ENCODE data around the gene IRF4. TPM values are rescaled to one million over a fixed set of nuclear protein-coding genes. Genes with fewer than 3 reads are reported as not detected.
"Not testable (repeated sequence)": the region's sequence is repeated elsewhere in the genome, so short reads cannot be mapped to it uniquely, and the experiment has no call there.

Gene IRF4
- polyA plus RNA-seq, 1 of the 3 experiments (the other 2 are of a cell fraction): not detected

DNA sequence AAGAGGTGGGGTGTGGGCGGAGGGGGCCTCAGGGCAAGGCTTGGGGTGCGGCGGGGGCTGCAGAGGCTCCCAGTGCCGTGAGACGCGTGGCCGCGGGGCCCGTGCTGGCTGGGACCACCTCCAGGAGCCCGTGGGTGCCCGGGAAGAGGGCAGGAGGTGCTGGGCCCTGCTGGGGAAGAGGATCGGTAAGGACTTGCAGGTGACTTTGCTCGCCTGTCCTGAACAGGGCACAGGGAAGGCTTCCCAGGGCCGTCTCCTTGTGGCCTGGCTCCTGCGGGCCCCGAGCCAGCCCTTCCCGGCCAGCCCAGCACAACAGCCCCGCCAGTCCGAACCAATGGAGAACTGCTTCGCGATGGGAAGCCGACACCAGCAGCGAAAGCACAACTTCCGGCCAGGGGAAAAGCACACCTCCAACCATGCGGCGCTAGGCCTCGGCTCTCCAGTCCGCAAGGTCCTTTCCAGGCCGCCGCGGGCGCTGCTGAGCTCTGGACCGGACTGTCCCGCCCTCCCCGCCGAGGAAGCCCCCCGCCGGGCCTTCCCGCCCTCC, 32.3 kb downstream of the IRF4 start:
- no peaks in the 10 kb centered on the region for H3K9me3 ChIP-seq
- H3K4me3 ChIP-seq (ENCODE audit: low read depth in 2 of 2, low read length in 1 of 2): no peak overlapping the region
- H3K4me2 ChIP-seq: no peak overlapping the region
- H3K9me2 ChIP-seq: no peaks in the 10 kb centered on the region
- ChIA-PET CTCF (no interaction called here), POLR2A (no interaction called here)
- H3K27me3 ChIP-seq (ENCODE audit: insufficient read depth): peaks cover 22% of the 10 kb centered on the region
- H3K79me2 ChIP-seq (ENCODE audit: insufficient read depth): no peaks in the 10 kb centered on the region
- H3K9ac ChIP-seq: no peak overlapping the region
- H3F3A ChIP-seq (replicated peaks; ENCODE audit: insufficient read depth): peaks cover 4% of the 10 kb centered on the region
- H3K36me3 ChIP-seq (replicated peaks in 1 of 2; ENCODE audit: control insufficient read depth in 1 of 2, insufficient read depth in 2 of 2, low read length in 1 of 2): no peaks in the 10 kb centered on the region
- no peak overlapping the region for H3K27ac ChIP-seq (ENCODE audit: low read depth in 2 of 2, low read length in 1 of 2)
- H2AFZ ChIP-seq (ENCODE audit: low read depth): no peak overlapping the region
- H4K20me1 ChIP-seq (ENCODE audit: insufficient read depth): no peaks in the 10 kb centered on the region
- no peak for DNase-seq
- H3K4me1 ChIP-seq (ENCODE audit: control insufficient read depth in 1 of 2, insufficient read depth in 2 of 2, low read depth in 1 of 2, low read length in 1 of 2): peaks cover 0 to 4% of the 10 kb centered on the region in 2 experiments; a peak in 1 of 4 replicates
- 69% methylated on average over 12 of the region's 39 CpGs for WGBS (ENCODE audit: low lambda C conversion rate)
- TF ChIP-seq FOXJ3 (CRISPR knock-in tag; IDR thresholded peaks at IDR 0.05): no peak
- TF ChIP-seq POLR2AphosphoS5 (IDR thresholded peaks at IDR 0.05; ENCODE audit: low read depth, low read length): no peak
- no peak for TF ChIP-seq RAD21 (IDR thresholded peaks at IDR 0.05; ENCODE audit: low read length)
- TF ChIP-seq, protein P1, sequence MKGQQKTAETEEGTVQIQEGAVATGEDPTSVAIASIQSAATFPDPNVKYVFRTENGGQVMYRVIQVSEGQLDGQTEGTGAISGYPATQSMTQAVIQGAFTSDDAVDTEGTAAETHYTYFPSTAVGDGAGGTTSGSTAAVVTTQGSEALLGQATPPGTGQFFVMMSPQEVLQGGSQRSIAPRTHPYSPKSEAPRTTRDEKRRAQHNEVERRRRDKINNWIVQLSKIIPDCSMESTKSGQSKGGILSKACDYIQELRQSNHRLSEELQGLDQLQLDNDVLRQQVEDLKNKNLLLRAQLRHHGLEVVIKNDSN (IDR thresholded peaks at IDR 0.05; ENCODE audit: borderline replicate concordance, low read depth): no peak
- no peak for TF ChIP-seq JUND (IDR thresholded peaks at IDR 0.05)
- no peak for TF ChIP-seq TCF12 (IDR thresholded peaks at IDR 0.05)
- TF ChIP-seq MAX (IDR thresholded peaks at IDR 0.05; ENCODE audit: low read depth): no peak
- TF ChIP-seq GABPA (IDR thresholded peaks at IDR 0.05; ENCODE audit: low read depth): no peak
- TF ChIP-seq, protein P2, sequence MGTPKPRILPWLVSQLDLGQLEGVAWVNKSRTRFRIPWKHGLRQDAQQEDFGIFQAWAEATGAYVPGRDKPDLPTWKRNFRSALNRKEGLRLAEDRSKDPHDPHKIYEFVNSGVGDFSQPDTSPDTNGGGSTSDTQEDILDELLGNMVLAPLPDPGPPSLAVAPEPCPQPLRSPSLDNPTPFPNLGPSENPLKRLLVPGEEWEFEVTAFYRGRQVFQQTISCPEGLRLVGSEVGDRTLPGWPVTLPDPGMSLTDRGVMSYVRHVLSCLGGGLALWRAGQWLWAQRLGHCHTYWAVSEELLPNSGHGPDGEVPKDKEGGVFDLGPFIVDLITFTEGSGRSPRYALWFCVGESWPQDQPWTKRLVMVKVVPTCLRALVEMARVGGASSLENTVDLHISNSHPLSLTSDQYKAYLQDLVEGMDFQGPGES (IDR thresholded peaks at IDR 0.05; ENCODE audit: low read depth, low read length): no peak
- TF ChIP-seq RCOR1 (IDR thresholded peaks at IDR 0.05; ENCODE audit: low read length): no peak
- TF ChIP-seq EP300 (IDR thresholded peaks at IDR 0.05; ENCODE audit: borderline replicate concordance in 1 of 2, low read depth in 1 of 2, low read length in 1 of 2): no peak
- TF ChIP-seq EZH2phosphoT487 (IDR thresholded peaks at IDR 0.05; ENCODE audit: borderline replicate concordance, low read depth): no peak
- no peak for TF ChIP-seq RFX5 (IDR thresholded peaks at IDR 0.05; ENCODE audit: low read length)

DNA sequence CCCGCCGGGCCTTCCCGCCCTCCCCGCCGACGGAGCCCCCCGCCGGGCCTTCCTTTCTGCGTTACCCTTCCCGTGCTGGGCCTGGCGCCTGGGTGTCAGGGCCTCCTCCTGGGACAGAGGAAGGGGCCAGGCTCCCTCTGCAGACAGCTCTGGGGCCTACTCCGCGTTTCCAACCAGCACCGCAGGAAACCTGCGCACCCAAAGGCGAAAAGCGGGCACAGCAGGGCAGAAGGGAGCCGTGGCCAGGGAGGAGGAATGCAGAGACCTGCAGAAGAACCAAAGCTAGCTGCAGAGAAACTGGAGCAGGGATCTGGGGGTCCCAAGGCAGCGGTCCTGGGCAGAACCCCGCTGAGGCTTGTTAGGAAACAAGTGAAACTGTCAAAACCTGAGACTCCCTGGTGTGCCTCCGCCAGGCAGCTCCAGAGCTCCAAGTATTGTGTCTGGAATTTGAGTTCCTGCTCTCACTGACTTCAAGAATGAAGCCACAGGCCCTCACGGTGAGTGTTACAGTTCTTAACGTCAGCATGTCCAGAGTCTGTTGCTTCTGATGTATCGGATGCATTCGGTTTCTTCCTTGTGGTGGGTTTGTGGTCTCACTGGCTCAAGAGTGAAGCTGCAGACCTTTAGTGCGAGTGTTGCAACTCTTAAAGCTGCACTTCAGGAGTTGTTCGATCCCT, 33.3 kb downstream of the IRF4 start:
- no peak overlapping the region for H3K4me2 ChIP-seq
- TF ChIP-seq, protein P3, sequence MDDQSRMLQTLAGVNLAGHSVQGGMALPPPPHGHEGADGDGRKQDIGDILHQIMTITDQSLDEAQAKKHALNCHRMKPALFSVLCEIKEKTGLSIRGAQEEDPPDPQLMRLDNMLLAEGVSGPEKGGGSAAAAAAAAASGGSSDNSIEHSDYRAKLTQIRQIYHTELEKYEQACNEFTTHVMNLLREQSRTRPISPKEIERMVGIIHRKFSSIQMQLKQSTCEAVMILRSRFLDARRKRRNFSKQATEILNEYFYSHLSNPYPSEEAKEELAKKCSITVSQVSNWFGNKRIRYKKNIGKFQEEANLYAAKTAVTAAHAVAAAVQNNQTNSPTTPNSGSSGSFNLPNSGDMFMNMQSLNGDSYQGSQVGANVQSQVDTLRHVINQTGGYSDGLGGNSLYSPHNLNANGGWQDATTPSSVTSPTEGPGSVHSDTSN (IDR thresholded peaks at IDR 0.05): no peak
- TF ChIP-seq TEAD4 (IDR thresholded peaks at IDR 0.05; ENCODE audit: borderline replicate concordance, insufficient read depth) (no peak), FOXJ3 (CRISPR knock-in tag; IDR thresholded peaks at IDR 0.05) (no peak)
- POLR2A ChIA-PET: no interaction called here
- H3K27me3 ChIP-seq (ENCODE audit: insufficient read depth): peaks cover 32% of the 10 kb centered on the region
- H3K36me3 ChIP-seq (replicated peaks in 1 of 2; ENCODE audit: control insufficient read depth in 1 of 2, insufficient read depth in 2 of 2, low read length in 1 of 2): no peaks in the 10 kb centered on the region
- H3K9me2 ChIP-seq: no peaks in the 10 kb centered on the region
- CTCF ChIA-PET: interaction anchor here (1.4 kb wide), 1 partner anchor 9 kb away, joined by 5 read pairs; no protein-coding TSS in a partner anchor
- WGBS (ENCODE audit: low lambda C conversion rate): 59% methylated on average over 21 of the region's 27 CpGs
- H4K20me1 ChIP-seq (ENCODE audit: insufficient read depth): no peaks in the 10 kb centered on the region
- H3F3A ChIP-seq (replicated peaks; ENCODE audit: insufficient read depth): peaks cover 4% of the 10 kb centered on the region
- H3K9me3 ChIP-seq: no peaks in the 10 kb centered on the region
- no peak overlapping the region for H3K27ac ChIP-seq (ENCODE audit: low read depth in 2 of 2, low read length in 1 of 2)
- H3K79me2 ChIP-seq (ENCODE audit: insufficient read depth): no peaks in the 10 kb centered on the region
- no peak overlapping the region for H3K4me3 ChIP-seq (ENCODE audit: low read depth in 2 of 2, low read length in 1 of 2)
- no peak for DNase-seq
- H2AFZ ChIP-seq (ENCODE audit: low read depth): no peak overlapping the region
- H3K4me1 ChIP-seq (ENCODE audit: control insufficient read depth in 1 of 2, insufficient read depth in 2 of 2, low read depth in 1 of 2, low read length in 1 of 2): peaks cover 0 to 4% of the 10 kb centered on the region in 2 experiments; a peak in 1 of 4 replicates
- H3K9ac ChIP-seq: no peak overlapping the region

DNA sequence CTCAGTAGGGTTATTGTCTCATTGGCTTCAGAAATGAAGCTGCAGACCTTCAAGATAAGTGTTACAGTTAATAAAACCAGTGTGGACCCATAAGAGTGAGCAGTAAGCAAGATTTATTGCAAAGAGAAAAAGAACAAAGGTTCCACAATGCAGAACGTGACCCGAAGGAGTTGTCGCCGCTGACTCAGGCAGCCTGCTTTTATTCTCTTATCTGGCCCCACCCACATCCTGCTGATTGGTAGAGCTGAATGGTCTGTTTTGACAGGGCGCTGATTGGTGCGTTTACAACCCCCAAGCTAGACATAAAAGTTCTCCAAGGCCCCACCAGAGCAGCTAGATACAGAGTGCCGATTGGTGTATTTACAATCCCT, 33.9 kb downstream of the IRF4 start:
- H3K4me1 ChIP-seq (ENCODE audit: control insufficient read depth in 1 of 2, insufficient read depth in 2 of 2, low read depth in 1 of 2, low read length in 1 of 2); H3F3A ChIP-seq (replicated peaks; ENCODE audit: insufficient read depth); DNase-seq; POLR2A ChIA-PET; H3K36me3 ChIP-seq (replicated peaks in 1 of 2; ENCODE audit: control insufficient read depth in 1 of 2, insufficient read depth in 2 of 2, low read length in 1 of 2); H3K9ac ChIP-seq; H3K4me2 ChIP-seq; H4K20me1 ChIP-seq (ENCODE audit: insufficient read depth); H3K9me3 ChIP-seq; H3K79me2 ChIP-seq (ENCODE audit: insufficient read depth); H3K4me3 ChIP-seq (ENCODE audit: low read depth in 2 of 2, low read length in 1 of 2); H3K27ac ChIP-seq (ENCODE audit: low read depth in 2 of 2, low read length in 1 of 2); H3K9me2 ChIP-seq; H2AFZ ChIP-seq (ENCODE audit: low read depth): not testable (repeated sequence)
- peaks cover 31% of the 10 kb centered on the region for H3K27me3 ChIP-seq (ENCODE audit: insufficient read depth)
- CTCF ChIA-PET: interaction anchor here (1.4 kb wide), 1 partner anchor 9 kb away, joined by 5 read pairs; no protein-coding TSS in a partner anchor
- 49% methylated on average over 7 of the region's 7 CpGs for WGBS (ENCODE audit: low lambda C conversion rate)

Data from SK-N-SH (cell line).